Thoracic aorta (tissue), 2 donors: ENCODE measurements around the gene MEX3C. TPM values are rescaled to one million over a fixed set of nuclear protein-coding genes. Genes with fewer than 3 reads are reported as not detected.

Experiments
- ATAC-seq: fragments of 150-250 bp; one replicate; pipeline ENCODE4 v1.8.0; 2017; ENCODE audit warnings: low read depth; ENCODE audit not compliant: insufficient number of reproducible peaks, low FRiP score
- DNase-seq: peaks from one replicate; pipeline ENCODE4 v3.0.0-alpha.2; 2020; ENCODE audit warnings: low spot score
- H3K27ac ChIP-seq, 2 donors: fragments of 200-600 bp; sonication (generic); 1 replicate in 1 of 2; 2 replicates in 1 of 2; pipeline ENCODE4 v1.5.1; 2016; ENCODE audit warnings: mild to moderate bottlenecking in 2 of 2, moderate library complexity in 2 of 2
- H3K27me3 ChIP-seq: fragments of 200-600 bp; sonication (generic); replicated peaks from 2 replicates; pipeline ENCODE4 v1.6.0; 2016; ENCODE audit warnings: mild to moderate bottlenecking; ENCODE audit not compliant: insufficient read depth
- H3K36me3 ChIP-seq: fragments of 200-600 bp; sonication (generic); one replicate; pipeline ENCODE4 v1.5.1; 2016
- H3K4me1 ChIP-seq, 2 donors: fragments of 200-600 bp; sonication (generic); 1 replicate in 1 of 2; 2 replicates in 1 of 2; pipeline versions ENCODE4 v1.5.1 to v1.6.0; 2016; ENCODE audit warnings: low read depth in 2 of 2, mild to moderate bottlenecking in 1 of 2; ENCODE audit not compliant: control insufficient read depth in 1 of 2
- H3K4me3 ChIP-seq: fragments of 200-600 bp; sonication (generic); 2 replicates; pipeline ENCODE4 v1.5.1; 2016; ENCODE audit warnings: mild to moderate bottlenecking
- H3K9me3 ChIP-seq: fragments of 200-600 bp; sonication (generic); 2 replicates; pipeline ENCODE4 v1.5.1; 2016
- total RNA-seq, 2 donors: library from RNA; depleted of rRNA; stranded (reverse); fragments of >200 nt; gene quantifications; one replicate each; pipeline versions ENCODE4 v1.1.0 to v1.2.3, GENCODE V29; 2016
- TF ChIP-seq, protein P1 (sequence below): fragments of 200-600 bp; sonication (generic); IDR thresholded peaks from one replicate; pipeline ENCODE4 v1.5.1; 2019; ENCODE audit warnings: antibody characterized with exemption

MEX3C gene
- total RNA-seq, 2 donors from 2014 or later = 19.0 to 36.3 TPM

DNA sequence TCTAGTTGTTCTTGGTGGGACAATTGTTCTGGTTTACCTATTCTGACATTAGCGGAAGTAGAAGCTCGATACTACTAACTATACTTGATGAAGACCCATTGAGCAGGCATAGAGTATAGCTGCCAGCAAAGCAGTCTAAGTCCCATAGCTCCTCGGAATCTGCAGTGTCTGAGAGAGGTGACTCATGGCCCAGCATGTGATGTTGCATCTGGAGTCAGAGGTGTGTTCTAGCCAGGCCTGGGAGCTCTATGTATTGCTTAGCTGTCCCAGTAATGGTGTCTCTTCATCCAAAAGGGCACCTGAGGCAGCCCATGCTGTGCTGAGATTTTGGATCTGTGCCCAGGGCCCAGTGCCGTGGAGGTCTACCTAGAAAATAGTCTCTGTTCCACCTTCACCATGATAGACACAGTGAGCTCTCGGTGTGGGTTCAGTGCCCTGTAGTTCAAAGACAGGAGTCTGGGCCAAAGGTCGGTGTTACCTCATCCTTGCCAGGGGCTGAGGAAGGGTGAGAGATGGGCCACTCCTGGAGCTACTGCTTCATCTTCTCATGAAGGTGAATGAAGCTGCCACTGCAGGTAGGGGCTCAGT lies 47.3 kb downstream of the MEX3C start:
- Histone ChIP-seq H3K4me3 (no peak overlapping the region), H3K27me3 (no peaks in the 10 kb centered on the region), H3K9me3 (no peaks in the 10 kb centered on the region), H3K27ac (no peak overlapping the region), H3K4me1 (no peaks in the 10 kb centered on the region), H3K36me3 (no peaks in the 10 kb centered on the region)
- ATAC-seq (no peak), DNase-seq (no peak)
- TF ChIP-seq, protein P1, sequence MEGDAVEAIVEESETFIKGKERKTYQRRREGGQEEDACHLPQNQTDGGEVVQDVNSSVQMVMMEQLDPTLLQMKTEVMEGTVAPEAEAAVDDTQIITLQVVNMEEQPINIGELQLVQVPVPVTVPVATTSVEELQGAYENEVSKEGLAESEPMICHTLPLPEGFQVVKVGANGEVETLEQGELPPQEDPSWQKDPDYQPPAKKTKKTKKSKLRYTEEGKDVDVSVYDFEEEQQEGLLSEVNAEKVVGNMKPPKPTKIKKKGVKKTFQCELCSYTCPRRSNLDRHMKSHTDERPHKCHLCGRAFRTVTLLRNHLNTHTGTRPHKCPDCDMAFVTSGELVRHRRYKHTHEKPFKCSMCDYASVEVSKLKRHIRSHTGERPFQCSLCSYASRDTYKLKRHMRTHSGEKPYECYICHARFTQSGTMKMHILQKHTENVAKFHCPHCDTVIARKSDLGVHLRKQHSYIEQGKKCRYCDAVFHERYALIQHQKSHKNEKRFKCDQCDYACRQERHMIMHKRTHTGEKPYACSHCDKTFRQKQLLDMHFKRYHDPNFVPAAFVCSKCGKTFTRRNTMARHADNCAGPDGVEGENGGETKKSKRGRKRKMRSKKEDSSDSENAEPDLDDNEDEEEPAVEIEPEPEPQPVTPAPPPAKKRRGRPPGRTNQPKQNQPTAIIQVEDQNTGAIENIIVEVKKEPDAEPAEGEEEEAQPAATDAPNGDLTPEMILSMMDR = no peak

- Histone ChIP-seq H3K9me3 (no peaks in the 10 kb centered on the region), H3K27ac (no peak overlapping the region), H3K4me1 (no peaks in the 10 kb centered on the region), H3K27me3 (no peaks in the 10 kb centered on the region), H3K36me3 (no peaks in the 10 kb centered on the region), H3K4me3 (no peak overlapping the region)
- TF ChIP-seq, protein P1 = no peak
- ATAC-seq (no peak), DNase-seq (no peak)
Measured at GRCh38 chr18:51149670-51150069, 47.8 kb downstream of the MEX3C start.

DNA sequence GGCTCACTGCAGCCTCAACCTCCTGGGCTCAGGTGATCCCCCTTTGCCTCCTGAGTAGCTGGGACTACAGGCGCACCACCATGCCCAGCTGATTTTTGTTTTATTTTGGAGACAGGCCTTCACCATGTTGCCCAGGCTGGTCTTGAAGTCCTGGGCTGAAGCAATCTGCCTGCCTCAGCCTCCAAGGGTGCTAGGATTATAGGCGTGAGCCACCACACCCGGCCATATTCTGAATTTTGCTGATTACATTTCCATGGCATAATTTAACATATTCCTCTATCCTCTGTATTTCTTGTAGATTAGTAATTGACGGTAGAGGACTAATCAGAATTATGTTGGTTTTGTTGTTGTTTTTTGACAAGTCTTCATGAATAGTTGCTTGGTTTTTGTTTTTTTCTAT lies 50.6 kb downstream of the MEX3C start:
- Histone ChIP-seq H3K27me3 (no peaks in the 10 kb centered on the region), H3K4me3 (no peak overlapping the region), H3K27ac (no peak overlapping the region), H3K4me1 (no peaks in the 10 kb centered on the region), H3K36me3 (no peaks in the 10 kb centered on the region), H3K9me3 (no peaks in the 10 kb centered on the region)
- no peak for DNase-seq
- ATAC-seq = no peak
- TF ChIP-seq, protein P1 = no peak

DNA sequence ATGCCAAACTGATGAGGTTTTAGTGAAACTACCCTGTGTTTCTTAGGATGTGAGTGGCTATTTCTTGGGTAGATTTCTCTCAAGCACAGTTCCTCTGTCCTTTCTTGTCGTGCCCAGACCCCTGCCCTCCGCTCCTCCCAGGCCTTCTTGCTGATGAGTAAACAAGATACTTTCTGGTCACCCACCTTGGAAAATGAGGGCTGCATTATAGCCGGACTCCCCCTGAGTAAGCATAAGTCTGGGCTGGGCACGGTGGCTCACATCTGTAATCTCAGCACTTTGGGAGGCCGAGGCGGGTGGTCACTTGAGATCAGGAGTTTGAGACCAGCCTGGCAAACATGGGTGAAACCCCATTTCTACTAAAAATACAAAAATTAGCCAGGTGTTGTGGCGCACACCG lies 58.5 kb downstream of the MEX3C start:
- no peak overlapping the region for H3K4me3 ChIP-seq
- H3K27me3 ChIP-seq = no peaks in the 10 kb centered on the region
- H3K9me3 ChIP-seq = no peaks in the 10 kb centered on the region
- ATAC-seq = no peak
- no peak overlapping the region for H3K27ac ChIP-seq
- DNase-seq = no peak
- H3K4me1 ChIP-seq = no peaks in the 10 kb centered on the region
- no peaks in the 10 kb centered on the region for H3K36me3 ChIP-seq
- TF ChIP-seq, protein P1 = no peak

- TF ChIP-seq, protein P1 = no peak
- H3K27me3 ChIP-seq = no peaks in the 10 kb centered on the region
- ATAC-seq = no peak
- H3K27ac ChIP-seq = no peak overlapping the region
- peaks cover 0 to 10% of the 10 kb centered on the region in 2 donors for H3K4me1 ChIP-seq
- no peak overlapping the region for H3K4me3 ChIP-seq
- no peak for DNase-seq
- no peaks in the 10 kb centered on the region for H3K9me3 ChIP-seq
- H3K36me3 ChIP-seq = no peaks in the 10 kb centered on the region
Measured at GRCh38 chr18:51137891-51138290, 59.6 kb downstream of the MEX3C start.
